Measurements from ENCODE around the gene SLC33A1.
"Not testable (repeated sequence)": the region's sequence is repeated elsewhere in the genome, so short reads cannot be mapped to it uniquely, and the experiment has no call there.

The SLC33A1 gene

DNA sequence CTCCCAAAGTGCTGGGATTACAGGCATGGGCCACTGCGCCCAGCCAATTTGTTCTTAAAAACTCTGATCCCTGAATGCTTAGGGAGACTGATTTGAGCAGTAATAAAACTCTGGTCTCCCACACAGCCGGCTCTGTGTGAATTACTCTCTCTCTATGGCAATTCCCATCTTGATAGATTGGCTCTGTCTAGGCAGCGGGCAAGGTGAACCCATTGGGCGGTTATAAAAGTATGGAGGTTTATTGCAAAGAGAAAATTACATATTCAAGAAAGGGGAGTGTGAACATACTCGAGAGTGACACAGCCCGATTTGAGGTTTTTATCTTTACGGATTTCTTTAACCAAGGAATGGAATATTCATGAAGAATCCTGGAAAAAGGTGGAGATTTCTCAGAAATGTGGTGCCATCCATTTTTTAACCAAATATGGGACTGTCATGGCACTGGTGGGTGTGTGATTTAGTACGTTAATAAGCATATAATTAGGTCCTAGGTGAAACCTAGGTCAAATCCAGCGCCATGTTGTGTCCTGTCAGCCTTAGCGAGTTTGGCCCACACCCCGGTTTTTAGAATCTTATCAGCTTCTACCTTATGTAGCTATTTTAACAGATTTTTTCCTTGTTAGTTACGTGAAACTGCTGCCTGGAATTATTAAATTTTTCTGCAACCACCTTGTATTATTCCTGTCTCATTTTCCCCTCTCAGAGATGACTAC is 9.0 kb upstream of the SLC33A1 start:
- no peak for DNase-seq

DNA sequence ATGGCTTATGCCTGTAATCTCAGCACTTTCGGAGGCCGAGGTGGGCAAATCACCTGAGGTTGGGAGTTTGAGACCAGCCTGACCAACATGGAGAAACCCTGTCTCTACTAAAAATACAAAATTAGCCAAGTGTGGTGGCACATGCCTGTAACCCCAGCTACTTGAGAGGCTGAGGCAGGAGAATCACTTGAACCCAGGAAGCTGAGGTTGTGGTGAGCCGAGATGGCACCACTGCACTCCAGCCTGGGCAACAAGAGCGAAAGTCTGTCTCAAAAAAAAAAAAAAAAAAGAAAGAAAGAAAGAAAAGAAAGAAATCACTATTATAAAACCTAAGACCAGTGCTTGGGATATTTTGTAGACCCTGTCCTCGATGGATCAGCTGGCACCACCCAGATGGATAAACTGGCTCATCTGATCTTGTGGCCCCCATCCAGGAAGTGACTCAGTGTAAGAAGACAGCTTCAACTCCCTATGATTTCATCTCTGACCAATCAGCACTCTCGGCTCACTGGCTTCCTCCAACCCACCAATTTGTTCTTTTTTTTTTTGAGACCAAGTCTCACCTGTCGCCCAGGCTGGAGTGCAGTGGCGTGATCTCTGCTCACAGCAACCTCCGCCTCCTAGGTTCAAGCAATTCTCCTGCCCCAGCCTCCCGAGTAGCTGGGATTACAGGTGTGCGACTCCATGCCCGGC is 8.2 kb upstream of the SLC33A1 start:
- not testable (repeated sequence) for DNase-seq

DNA sequence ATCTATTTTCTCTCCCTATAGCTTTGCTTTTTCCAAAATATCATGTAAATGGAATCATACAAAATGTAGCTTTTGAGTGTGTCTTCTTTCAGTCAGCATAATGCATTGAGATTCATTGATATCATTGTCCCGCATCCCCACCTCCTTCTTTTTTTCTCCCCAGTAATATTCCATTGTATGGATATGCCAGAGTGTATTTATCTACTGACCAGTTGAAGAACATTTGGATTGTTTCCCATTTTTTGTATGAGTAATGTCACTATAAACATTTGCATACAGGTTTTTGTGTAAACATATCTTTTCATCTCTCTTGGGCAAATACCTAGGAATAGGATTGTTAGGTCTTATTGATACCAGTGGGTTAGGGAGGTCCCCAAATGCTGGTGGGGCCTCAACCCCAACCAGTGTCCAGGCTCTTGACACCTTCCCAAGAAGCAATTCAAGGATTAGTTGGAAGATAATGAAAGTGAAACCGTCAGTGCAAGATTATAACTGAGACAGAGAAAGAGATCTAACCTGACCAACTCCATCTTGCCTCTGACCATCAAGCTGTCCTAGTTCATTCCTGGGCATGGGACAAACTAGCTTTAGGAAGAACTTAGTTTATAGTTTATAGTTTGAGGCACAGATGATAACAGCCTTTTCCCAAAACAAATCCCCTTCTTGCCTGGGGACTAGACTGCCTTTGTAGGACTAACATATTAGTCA is 7.4 kb upstream of the SLC33A1 start:
- DNase-seq, result no peak

DNA sequence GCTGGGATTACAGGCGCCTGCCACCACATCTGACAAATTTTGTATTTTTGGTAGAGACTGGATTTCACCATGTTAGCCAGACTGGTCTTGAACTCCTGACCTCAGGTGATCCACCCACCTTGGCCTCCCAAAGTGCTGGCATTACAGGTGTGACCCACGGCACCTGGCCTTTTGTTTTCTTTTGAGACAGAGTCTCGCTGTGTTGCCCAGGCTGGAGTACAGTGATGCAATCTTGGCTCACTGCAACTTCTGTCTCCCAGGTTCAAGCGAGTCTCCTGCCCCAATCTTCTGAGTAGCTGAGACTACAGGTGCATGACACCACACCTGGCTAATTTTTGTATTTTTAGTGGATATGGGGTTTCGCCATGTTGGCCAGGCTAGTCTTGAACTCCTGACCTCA is 6.2 kb upstream of the SLC33A1 start:
- not testable (repeated sequence) for DNase-seq

DNA sequence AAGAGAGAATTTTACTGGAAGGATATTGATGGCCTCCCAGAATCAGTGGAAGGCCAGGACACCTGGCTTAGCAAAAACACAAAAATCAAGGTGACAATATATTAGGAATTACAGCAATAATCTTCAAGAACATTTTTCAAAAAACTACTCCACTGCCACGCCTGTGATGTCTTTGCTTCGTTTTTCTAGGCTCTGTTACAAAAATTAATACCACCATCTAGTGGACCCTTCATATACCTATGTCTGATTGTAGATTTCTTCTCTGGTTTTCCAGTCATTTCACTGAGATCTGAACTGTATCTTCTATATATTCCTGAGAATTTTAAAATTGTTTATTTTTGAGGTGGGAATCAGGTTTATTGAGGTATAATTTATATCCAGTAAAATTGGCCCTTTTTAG is 5.6 kb upstream of the SLC33A1 start:
- peak; percentile 6 for DNase-seq

DNA sequence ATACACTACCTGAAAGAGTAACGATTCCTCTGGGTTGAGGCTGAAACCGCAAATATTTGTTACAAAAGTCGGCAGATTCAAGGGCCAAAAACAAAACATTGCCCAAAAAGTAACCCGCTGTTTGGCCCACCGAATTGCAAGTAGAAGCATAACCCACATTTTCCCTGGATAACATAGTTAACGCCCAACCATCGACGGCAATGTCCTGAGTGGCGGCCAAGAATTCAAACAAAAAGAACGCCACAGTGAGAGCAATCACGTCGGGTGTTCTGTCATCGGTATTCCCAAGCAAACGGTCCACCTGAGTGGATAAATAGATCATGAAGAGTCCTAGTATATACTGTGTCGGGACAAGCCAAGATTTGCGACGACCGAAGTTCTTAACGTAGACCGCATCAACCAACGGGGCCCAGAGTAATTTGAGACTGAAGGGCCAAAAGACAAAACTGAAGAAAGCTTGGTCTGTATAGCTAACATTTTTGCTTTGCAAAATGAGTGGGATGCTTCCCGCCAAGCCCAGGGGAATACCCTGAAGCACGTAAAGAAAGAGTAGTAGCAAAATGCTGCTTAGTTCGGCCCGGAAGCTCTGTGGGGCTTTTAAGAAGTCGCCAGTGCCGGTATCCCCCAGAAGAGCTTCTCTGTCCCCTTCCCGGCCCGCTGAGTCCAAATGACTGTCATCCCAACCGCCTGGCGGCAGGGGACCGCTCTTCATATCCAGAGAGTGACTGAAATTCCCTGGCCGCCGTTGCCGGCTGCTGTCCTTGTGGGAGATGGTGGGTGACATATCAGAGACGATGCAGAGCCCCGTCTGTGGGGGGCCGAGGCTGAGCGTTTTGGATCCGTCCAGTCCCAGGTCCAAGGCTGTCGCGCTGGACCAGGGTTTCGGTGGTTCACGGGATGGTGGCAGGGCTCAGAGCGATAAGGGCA is 750 bp downstream of the SLC33A1 start:
- peak; percentile 2 for DNase-seq

DNA sequence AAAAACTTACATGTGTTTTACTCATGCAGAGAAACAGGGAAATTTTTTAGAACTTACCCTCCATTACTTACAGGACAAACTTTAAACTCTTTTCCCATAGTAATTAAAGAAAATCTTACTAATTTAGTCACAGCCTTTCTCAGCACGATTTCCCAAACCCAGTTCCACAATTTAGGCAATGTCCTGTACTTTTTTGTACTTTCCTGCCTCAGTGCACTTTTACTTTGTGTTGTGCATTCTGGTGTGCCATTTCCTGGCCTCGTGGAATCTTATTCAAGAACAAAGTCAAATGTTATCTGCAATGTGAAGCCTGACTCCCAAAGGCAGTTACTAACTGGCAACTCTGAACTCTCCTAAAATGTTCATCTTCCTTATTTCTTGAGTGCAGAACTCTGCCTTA is 1.9 kb downstream of the SLC33A1 start:
- DNase-seq, result no peak

DNA sequence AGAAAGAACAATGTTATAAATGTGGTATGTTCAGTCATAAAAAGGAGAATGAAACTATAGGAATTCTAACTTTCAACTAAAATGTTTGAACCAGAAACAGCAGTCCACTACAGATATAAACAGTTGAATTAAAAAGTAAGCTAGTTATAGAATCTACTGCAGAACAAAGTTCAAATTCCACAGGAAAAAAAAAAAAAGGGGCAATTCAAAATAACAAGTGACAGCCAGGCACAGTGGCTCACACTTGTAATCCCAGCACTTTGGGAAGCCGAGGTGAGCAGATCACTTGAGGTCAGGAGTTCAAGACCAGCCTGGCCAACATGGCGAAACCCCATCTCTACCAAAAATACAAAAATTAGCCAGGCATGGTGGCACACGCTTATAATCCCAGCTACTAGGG is 4.8 kb downstream of the SLC33A1 start:
- not testable (repeated sequence) for DNase-seq

DNA sequence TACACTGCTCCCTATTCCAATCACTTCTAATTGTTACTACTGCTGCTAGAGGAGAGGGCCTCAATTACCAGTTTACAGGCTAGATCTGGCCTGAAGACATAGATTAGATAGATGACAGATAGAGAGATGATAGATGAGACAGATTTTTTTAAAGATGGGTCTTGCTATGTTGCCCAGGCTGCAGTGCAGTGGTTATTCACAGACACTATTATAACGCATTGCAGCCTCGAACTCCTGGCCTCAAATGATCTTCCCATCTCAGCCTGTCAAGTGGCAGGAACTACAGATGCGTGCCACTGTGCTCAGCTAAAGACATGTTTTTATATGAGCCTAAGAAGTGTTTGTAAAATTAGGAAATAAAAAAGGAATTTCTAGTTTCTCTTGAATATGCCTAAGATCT is 6.2 kb downstream of the SLC33A1 start:
- no peak for DNase-seq

DNA sequence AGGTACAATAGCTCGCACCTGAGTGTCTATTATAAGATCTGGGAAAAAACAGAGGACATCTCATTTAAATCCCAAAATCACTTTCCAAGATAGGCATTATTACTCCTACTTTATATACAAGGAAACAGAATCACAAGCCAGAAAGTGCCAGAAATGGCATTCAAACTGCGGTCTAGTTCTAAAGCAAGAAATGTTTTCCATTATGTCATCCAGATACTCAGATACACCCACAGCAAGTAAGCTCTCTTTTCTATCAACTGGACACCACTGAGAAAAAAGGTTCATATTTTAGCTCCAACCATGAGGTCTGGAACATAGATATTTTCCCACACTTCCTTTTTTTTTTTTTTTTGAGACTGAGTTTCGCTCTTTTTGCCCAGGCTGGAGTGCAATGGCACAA is 8.1 kb downstream of the SLC33A1 start:
- no peak for DNase-seq

DNA sequence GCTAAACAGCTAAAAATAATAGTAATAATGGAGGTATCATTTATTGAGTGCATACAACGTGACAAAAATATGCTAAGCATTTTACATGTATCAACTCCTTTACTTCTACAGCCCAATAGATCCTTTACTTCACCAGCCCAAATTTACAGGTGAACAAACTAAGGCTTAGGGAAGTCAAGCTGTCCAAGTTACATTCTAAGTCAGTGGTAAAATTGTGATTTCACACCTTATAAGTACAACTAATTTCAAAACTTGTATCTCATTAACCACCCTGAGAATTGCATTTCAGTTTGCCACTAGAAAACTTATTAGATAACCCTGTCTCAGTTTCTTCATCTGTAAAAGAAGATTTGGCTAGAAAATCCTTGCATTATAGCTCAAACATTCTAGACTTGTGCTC is 10.7 kb downstream of the SLC33A1 start:
- DNase-seq, result no peak

DNA sequence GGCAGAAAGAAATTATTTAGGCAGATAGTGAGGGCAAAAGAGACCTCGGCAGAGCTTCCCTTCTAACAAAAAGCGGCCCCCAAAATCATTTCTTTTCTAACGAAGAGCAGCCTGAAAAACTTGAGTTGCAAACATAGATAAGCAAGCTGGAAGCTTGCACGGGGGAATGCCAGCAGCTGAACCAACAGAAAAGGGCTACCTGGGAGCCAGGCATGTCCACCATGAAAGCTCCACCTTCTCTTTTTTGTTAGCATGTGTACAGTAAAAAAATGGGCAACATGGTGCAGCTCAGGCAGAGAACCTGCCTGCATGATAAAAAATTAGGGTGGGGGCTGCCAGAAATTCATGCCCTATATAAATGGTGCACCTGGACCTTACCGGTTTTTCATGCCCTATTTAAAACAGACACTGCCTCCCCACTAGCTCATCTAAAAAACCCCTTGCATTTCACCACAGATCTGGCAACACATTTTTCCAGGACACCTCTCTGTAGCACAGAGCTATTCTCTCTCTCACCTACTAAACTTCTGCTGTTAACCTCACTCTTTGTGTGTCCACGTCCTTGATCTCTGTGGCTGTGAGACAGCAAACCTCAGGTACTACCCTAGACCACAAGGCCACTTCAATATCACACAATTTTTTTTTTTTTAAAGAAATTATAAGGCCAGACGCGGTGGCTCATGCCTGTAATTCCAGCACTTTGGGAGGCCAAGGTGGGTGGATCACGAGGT is 18.7 kb downstream of the SLC33A1 start:
- no peak for DNase-seq

DNA sequence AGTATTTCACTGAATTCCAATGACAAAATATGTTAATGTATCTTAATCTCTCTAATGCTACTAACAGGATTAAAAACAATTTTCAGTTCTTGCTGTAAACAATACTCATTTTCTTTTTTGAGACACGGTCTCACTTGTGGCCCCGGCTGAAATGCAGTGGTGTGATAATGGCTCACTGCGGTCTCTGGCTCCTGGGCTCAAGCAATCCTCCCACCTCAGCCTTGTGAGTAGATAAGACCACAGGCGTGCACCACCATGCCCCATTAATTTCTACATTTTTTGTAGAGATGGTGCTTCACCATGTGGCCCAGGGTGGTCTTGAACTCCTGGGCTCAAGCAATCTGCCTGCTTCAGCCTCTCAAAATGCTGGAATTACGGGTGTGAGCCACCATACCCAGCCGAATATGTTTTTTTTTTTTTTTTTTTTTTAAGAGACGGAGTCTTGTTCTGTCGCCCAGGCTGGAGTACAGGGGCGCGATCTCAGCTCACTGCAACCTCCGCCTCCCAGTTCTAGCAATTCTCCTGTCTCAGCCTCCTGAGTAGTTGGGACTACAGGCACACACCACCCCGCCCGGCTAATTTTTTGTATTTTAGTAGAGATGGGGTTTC is 25.6 kb downstream of the SLC33A1 start:
- not testable (repeated sequence) for DNase-seq

DNA sequence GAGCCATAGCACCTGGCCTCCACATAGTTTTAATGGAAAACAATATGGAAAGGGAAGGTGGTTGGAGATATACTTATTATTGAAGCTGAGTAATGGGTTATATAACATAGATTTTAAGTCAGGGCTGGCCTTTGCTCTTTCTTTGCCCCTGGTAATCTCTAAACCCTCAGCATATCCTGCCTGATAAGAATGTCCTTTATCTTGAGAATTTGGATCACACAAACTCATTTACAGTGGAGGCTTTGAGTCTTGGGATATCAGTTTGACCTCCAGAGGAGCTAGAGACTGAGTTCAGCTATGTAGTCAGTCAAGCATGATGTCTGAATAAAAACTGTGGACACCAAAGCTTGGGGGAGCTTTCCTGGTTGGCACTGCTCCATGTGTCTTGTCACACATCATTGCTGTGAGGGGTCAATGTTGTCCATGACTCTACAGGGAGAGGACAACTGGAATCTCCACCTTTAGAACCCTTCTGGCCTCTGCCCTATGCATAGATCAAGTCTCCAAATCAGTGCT is 39.1 kb downstream of the SLC33A1 start:
- DNase-seq, result no peak

DNA sequence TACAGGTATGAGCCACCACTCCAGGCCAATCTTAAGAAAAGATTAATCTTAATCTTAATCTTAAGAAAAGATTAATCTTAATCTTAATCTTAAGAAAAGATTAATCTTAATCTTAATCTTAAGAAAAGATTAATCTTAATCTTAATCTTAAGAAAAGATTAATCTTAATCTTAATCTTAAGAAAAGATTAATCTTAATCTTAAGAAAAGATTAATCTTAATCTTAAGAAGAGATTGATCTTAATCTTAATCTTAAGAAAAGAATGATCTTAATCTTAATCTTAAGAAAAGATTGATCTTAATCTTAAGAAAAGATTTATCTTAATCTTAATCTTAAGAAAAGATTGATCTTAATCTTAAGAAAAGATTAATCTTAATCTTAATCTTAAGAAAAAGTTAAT is 41.0 kb downstream of the SLC33A1 start:
- not testable (repeated sequence) for DNase-seq

DNA sequence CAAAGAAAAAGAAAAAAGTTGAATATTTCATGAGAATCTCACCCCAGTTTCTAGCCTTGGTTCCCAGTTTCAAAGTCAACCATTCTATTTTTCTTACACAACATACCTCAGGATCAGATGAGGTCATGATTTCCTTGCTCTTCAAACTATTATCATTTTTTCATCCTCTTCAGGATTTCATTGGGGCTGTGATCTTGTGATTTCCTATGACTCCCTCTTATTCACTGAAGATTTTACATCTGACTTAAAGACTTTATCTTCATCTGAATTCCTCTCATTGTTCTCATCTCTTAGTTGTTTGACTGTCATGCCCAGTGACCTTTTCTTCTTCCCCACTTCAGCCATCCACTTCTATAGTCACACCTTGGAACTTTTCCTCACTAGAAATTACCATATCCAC is 45.0 kb downstream of the SLC33A1 start:
- DNase-seq, result no peak

DNA sequence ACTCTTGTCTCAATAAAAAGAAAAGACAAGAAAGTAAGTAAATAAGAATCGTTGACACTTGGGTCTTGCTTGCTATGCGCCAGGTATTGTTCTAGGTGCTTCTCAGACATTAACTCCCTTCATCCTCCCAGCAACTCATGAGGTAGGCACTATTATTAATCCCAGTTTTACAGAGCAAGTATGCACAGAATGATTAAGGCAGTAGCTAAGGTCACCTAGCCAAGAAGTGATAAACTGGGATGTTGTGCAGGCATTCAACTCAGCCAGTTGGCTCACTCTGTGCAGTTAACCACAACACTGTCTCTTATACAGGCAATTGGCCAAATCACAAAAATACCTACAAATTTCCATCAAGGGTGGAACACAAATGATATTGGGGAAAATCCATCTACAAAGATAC is 46.4 kb downstream of the SLC33A1 start:
- no peak for DNase-seq

DNA sequence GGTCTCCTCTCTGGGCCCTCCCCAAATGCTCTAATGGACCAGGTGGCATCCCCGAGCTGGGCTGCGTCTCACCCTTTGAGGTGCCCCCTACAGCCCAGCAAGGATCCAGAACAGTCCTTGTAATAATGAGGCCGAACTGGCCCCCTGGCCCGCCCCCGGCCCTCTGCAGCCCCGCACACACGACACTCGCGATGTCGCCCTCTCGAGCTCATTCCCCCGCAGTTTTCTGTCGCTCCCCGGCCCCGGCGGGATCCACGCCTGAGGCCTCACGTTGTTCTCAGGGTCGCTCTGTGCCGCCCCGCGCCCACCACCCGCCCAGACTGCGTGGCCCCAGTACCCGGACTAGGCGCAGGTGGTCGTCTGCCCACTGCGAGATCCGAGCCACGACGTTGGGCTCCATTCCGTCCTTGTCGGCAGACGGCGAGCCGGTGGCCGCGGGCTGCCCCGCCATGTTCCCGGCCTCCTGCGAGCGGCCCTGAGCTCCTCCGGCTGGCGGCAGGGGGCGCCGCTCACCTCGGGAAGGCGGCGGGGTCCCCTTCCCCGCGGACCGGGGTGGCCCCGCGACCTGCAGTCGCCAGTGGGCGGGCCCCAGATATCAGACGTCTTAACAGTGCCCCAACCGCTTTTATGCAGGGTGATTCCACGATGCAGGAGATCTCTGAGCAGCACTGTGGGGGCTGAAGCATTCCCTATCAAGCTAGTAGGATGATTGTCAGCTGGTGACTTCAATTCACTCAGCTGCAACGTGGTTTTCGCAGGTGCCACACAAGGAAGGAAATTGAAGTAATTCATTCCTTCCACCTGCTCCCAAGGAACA is 48.2 kb downstream of the SLC33A1 start, which contains the start of gene C3orf33:
Gene C3orf33 (minus strand): TSS at position 477 of the 817 bp plus-strand sequence. CDS start 26 bp downstream, at position 451.
- DNase-seq, result peak; percentile 98

DNA sequence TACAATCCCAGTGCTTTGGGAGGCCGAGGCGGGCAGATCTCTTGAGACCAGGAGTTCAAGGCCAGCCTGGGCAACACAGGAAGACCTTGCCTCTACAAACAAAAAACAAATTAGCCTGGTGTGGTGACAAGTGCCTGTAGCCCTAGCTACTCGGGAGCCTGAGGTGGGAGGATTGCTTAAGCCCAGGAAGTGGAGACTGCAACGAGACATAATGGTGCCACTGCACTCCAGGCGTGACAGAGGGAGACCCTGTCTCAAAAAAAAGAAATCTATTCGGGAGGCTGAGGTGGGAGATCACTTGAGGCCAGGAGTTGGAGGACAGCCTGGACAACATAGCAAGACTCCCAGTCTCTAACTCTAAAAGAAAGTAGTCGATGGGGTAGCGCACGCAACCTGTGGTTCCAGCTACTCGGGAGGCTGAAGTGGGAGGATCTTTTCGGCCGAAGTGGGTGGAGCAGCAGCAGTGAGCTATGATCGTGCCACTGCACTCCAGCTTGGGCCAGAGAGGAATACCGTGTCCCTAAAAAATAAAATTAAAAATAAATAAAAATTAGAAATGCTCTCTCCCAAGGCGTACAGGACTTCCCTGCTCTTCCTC is 48.9 kb downstream of the SLC33A1 start:
- no peak for DNase-seq

DNA sequence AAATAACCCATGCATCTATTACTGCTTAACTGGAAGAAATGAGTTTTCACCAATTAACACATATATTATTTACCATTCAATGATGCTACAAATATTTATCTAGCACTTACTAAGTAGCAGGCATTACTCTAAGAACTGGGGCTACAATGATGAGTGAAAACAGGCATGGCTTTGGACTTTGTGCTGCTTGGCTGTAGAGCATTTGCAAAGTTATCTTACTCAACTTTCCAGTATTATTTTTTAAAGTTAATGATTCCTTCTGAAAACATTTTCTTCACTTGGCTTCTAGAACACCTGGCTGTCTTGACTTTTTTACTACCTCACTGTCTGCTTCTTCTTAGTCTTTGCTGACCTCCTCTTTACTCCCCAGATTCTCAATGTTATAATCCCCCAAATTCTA is 49.9 kb downstream of the SLC33A1 start:
- no peak for DNase-seq
